HL-60 (cell line): ENCODE results near the gene CIP2A.

Experiments used
- DNase-seq, 2 experiments: peaks; one replicate each; pipeline ENCODE4 v3.0.0-alpha.2; 2010 to 2020; ENCODE audit warnings: low read depth in 1 of 2, low spot score in 1 of 2
- H3K27ac ChIP-seq: fragments of 250-450 bp; sonication (Bioruptor Pico); replicated peaks from 2 replicates; pipeline ENCODE4 v1.5.1; 2020; ENCODE audit warnings: mild to moderate bottlenecking, moderate library complexity
- H3K27me3 ChIP-seq: fragments of 250-450 bp; sonication (Bioruptor Pico); 2 replicates; pipeline ENCODE4 v1.5.1; 2021; ENCODE audit warnings: mild to moderate bottlenecking, moderate library complexity; ENCODE audit not compliant: insufficient read depth, poor library complexity, severe bottlenecking
- H3K4me3 ChIP-seq: replicated peaks from 2 replicates; pipeline ENCODE4 v1.5.1; 2011; ENCODE audit warnings: mild to moderate bottlenecking, control low read depth, low read length; ENCODE audit not compliant: insufficient read depth
- GABPA ChIP-seq: IDR thresholded peaks from 2 replicates; pipeline ENCODE4 v1.6.1; 2012; ENCODE audit warnings: low read depth
- POLR2AphosphoS5 ChIP-seq: IDR thresholded peaks from 2 replicates; pipeline ENCODE4 v1.6.1; 2012; ENCODE audit warnings: low read depth
- SPI1 ChIP-seq: IDR thresholded peaks from 2 replicates; pipeline ENCODE4 v1.6.1; 2012; ENCODE audit warnings: low read depth, mild to moderate bottlenecking, borderline replicate concordance
- TF ChIP-seq, protein P1 (sequence below): IDR thresholded peaks from 2 replicates; pipeline ENCODE4 v1.6.1; 2012; ENCODE audit warnings: low read depth; ENCODE audit not compliant: insufficient replicate concordance
- TF ChIP-seq, protein P2 (sequence below): IDR thresholded peaks from one replicate; pipeline ENCODE4 v1.5.1; 2011; ENCODE audit warnings: low read length, control low read depth, inconsistent platforms; ENCODE audit not compliant: insufficient read depth

Gene CIP2A

DNA sequence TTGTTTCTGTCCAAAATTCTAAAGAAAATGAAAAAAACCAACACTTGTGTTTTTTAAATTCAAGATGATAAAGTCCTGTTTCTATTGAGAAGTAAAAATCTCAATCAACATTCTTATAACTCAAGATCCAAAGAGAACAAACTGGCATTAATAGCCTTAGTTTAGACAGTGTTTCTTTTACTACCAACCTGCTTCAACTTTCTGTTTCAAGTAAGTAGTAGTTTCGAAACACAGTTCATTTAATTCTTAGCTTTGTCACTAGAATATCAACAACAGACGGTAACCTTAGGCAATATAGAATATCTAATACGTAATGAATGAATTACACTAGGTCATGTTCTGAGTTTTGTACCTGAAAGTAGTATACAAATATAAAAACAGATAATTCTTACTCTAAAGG lies 23.7 kb downstream of the CIP2A start:
- Histone ChIP-seq H3K4me3 (no peak overlapping the region), H3K27me3 (no peaks in the 10 kb centered on the region), H3K27ac (no peak overlapping the region)
- TF ChIP-seq, protein P1, sequence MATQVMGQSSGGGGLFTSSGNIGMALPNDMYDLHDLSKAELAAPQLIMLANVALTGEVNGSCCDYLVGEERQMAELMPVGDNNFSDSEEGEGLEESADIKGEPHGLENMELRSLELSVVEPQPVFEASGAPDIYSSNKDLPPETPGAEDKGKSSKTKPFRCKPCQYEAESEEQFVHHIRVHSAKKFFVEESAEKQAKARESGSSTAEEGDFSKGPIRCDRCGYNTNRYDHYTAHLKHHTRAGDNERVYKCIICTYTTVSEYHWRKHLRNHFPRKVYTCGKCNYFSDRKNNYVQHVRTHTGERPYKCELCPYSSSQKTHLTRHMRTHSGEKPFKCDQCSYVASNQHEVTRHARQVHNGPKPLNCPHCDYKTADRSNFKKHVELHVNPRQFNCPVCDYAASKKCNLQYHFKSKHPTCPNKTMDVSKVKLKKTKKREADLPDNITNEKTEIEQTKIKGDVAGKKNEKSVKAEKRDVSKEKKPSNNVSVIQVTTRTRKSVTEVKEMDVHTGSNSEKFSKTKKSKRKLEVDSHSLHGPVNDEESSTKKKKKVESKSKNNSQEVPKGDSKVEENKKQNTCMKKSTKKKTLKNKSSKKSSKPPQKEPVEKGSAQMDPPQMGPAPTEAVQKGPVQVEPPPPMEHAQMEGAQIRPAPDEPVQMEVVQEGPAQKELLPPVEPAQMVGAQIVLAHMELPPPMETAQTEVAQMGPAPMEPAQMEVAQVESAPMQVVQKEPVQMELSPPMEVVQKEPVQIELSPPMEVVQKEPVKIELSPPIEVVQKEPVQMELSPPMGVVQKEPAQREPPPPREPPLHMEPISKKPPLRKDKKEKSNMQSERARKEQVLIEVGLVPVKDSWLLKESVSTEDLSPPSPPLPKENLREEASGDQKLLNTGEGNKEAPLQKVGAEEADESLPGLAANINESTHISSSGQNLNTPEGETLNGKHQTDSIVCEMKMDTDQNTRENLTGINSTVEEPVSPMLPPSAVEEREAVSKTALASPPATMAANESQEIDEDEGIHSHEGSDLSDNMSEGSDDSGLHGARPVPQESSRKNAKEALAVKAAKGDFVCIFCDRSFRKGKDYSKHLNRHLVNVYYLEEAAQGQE: no peak
- TF ChIP-seq SPI1 (no peak), POLR2AphosphoS5 (no peak), GABPA (no peak)
- TF ChIP-seq, protein P2, sequence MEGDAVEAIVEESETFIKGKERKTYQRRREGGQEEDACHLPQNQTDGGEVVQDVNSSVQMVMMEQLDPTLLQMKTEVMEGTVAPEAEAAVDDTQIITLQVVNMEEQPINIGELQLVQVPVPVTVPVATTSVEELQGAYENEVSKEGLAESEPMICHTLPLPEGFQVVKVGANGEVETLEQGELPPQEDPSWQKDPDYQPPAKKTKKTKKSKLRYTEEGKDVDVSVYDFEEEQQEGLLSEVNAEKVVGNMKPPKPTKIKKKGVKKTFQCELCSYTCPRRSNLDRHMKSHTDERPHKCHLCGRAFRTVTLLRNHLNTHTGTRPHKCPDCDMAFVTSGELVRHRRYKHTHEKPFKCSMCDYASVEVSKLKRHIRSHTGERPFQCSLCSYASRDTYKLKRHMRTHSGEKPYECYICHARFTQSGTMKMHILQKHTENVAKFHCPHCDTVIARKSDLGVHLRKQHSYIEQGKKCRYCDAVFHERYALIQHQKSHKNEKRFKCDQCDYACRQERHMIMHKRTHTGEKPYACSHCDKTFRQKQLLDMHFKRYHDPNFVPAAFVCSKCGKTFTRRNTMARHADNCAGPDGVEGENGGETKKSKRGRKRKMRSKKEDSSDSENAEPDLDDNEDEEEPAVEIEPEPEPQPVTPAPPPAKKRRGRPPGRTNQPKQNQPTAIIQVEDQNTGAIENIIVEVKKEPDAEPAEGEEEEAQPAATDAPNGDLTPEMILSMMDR: no peak
- DNase-seq: no peak

DNA sequence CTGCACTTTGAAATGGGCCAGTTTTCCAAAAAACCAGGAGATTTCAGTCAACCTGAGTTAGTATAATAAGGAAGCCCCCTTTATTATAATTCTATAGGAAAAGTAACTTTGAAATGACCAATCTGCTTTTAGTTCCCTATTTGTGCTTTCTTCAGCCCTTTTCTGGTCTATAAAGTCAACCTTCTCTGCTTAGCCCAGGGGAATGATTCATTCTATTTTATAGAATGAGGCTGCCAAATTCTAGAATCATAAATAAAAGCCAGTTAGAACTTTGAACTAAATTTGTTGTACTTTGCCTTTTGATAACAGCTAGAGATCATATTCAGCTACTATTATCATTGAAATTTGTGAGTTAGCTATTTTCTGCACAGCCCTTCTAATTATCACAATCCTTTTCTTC lies 24.7 kb downstream of the CIP2A start:
- TF ChIP-seq SPI1: no peak
- TF ChIP-seq, protein P1: no peak
- no peak for TF ChIP-seq POLR2AphosphoS5
- no peak for TF ChIP-seq GABPA
- TF ChIP-seq, protein P2: no peak
- DNase-seq: no peak

DNA sequence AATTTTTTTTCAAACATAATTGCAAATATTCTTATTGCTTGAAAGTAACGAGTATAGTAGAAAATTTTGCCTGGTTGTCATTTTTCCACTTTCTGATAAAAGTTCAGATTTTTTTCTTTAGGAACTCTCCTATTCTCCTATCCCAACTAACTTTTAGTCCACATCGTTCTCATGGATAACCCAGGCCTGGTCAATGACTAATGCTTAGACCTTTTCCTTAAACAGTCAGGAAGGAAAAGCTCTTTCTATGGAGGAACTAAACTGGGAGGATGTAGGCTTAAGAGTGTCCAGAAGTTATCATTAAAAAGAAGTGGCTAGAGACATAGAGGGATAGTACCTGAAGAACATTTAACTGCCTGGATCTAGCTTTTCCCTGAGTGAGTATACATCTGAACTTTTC lies 26.7 kb downstream of the CIP2A start:
- TF ChIP-seq GABPA: no peak
- TF ChIP-seq POLR2AphosphoS5: no peak
- TF ChIP-seq, protein P1: no peak
- TF ChIP-seq, protein P2: no peak
- TF ChIP-seq SPI1: no peak
- no peaks in the 10 kb centered on the region for H3K27me3 ChIP-seq
- no peak for DNase-seq
- no peak overlapping the region for H3K4me3 ChIP-seq
- H3K27ac ChIP-seq: no peak overlapping the region

More for the DNA sequence above, 24.7 kb downstream of the CIP2A start:
- H3K27ac ChIP-seq: no peak overlapping the region
- H3K27me3 ChIP-seq: no peaks in the 10 kb centered on the region
- no peak overlapping the region for H3K4me3 ChIP-seq
